Gastrocnemius medialis (tissue), 4 donors: Measurements from ENCODE around the gene SIX5.

ENCODE experiments used
- CTCF ChIP-seq, 5 experiments: fragments of 450-650 bp in 3 of 5; fragments of 200-600 bp in 2 of 5; sonication (generic) in 2 of 5; IDR thresholded peaks in 4 of 5; conservative IDR thresholded peaks in 1 of 5; 1 replicate in 4 of 5; 2 replicates in 1 of 5; pipeline ENCODE4 v1.5.1; 2016 to 2019; ENCODE audit warnings: antibody characterized with exemption in 5 of 5, mild to moderate bottlenecking in 3 of 5, moderate library complexity in 3 of 5
- POLR2A ChIP-seq, 2 donors: fragments of 450-650 bp; IDR thresholded peaks; one replicate each; pipeline ENCODE4 v1.6.1; 2017; ENCODE audit warnings: antibody characterized with exemption in 2 of 2, mild to moderate bottlenecking in 2 of 2, moderate library complexity in 2 of 2

- TF ChIP-seq CTCF (IDR thresholded peaks at IDR 0.05 in 4 of 5, conservative IDR thresholded peaks at IDR 0.05 in 1 of 5) (no peak), POLR2A (IDR thresholded peaks at IDR 0.05) (no peak)
Observed at GRCh38 chr19:45791744-45792469, 22.9 kb upstream of the SIX5 start.
